ENCODE data around the gene TUBB2A.
"Not testable (repeated sequence)": the region's sequence is repeated elsewhere in the genome, so short reads cannot be mapped to it uniquely, and the experiment has no call there.

TUBB2A gene

GRCh38 chr6:3179945-3180344 lies 22.6 kb upstream of the TUBB2A start:
- not testable (repeated sequence) for DNase-seq (ENCODE audit: low spot score)

- not testable (repeated sequence) for DNase-seq (ENCODE audit: low spot score)
Measured at GRCh38 chr6:3178666-3179065, 21.3 kb upstream of the TUBB2A start.

GRCh38 chr6:3176562-3177355 lies 19.4 kb upstream of the TUBB2A start:
- no peak for DNase-seq (ENCODE audit: low spot score)

- no peak for DNase-seq (ENCODE audit: low spot score)
Measured at GRCh38 chr6:3175715-3176402, 18.5 kb upstream of the TUBB2A start.

GRCh38 chr6:3173636-3174089 lies 16.3 kb upstream of the TUBB2A start:
- not testable (repeated sequence) for DNase-seq (ENCODE audit: low spot score)

GRCh38 chr6:3172789-3173188 lies 15.4 kb upstream of the TUBB2A start:
- DNase-seq (ENCODE audit: low spot score), result not testable (repeated sequence)

GRCh38 chr6:3171313-3172175 lies 14.2 kb upstream of the TUBB2A start:
- not testable (repeated sequence) for DNase-seq (ENCODE audit: low spot score)

GRCh38 chr6:3170676-3171075 lies 13.3 kb upstream of the TUBB2A start:
- not testable (repeated sequence) for DNase-seq (ENCODE audit: low spot score)

- DNase-seq (ENCODE audit: low spot score), result not testable (repeated sequence)
Measured at GRCh38 chr6:3168046-3168445, 10.7 kb upstream of the TUBB2A start.

GRCh38 chr6:3166535-3167225 lies 9.3 kb upstream of the TUBB2A start:
- not testable (repeated sequence) for DNase-seq (ENCODE audit: low spot score)

GRCh38 chr6:3165631-3166534 lies 8.5 kb upstream of the TUBB2A start:
- no peak for DNase-seq (ENCODE audit: low spot score)

- DNase-seq (ENCODE audit: low spot score), result no peak
Measured at GRCh38 chr6:3164388-3164787, 7.0 kb upstream of the TUBB2A start.

- no peak for DNase-seq (ENCODE audit: low spot score)
Measured at GRCh38 chr6:3163248-3163594, 5.9 kb upstream of the TUBB2A start.

- DNase-seq (ENCODE audit: low spot score), result peak; percentile 64
Measured at GRCh38 chr6:3162565-3163247, 5.4 kb upstream of the TUBB2A start.

GRCh38 chr6:3162067-3162497 lies 4.7 kb upstream of the TUBB2A start:
- no peak for DNase-seq (ENCODE audit: low spot score)

GRCh38 chr6:3159805-3160781 lies 2.7 kb upstream of the TUBB2A start:
- no peak for DNase-seq (ENCODE audit: low spot score)

- DNase-seq (ENCODE audit: low spot score), result peak; percentile 57
Measured at GRCh38 chr6:3156184-3157130, 887 bp downstream of the TUBB2A start.

GRCh38 chr6:3155416-3155815 lies 1.9 kb downstream of the TUBB2A start:
- not testable (repeated sequence) for DNase-seq (ENCODE audit: low spot score)

Measured in NAMALWA (cell line).